Anterior cingulate cortex (tissue), 58 donors: ENCODE results near the gene MGP.

Source experiments
- DNase-seq, 58 donors: peaks; one replicate each; lab custom pipeline; 2025; lab: John Stamatoyannopoulos, UW

MGP gene

DNA sequence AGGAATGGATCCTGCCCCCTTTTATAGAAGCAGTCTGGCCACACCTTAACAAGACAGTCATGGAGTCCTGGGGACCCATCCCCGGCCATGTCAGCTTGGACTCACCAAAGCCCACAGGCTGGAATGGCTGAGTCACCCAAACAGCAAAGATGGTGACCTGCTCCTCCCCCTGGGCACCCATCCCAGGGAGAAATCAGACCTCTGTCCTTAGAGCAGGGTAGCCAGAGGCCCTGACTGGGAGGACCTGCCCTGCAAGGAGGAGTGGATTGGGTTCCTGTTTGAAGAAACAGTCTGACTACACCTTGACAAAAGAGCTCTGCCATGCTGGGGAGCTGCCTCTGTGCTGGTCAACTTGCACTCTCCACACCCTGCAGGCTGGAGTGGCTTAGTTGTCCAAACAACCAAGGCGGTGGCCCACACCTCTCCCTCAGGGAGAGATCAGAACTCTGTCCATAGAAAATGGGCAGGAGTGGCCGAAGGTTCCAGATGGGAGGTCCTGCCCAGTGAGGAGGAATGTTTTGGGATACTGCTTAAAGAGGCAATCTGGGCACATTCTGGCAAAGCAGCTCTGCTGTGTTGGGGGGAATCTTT is 16.6 kb downstream of the MGP start:
- no peak for DNase-seq

DNA sequence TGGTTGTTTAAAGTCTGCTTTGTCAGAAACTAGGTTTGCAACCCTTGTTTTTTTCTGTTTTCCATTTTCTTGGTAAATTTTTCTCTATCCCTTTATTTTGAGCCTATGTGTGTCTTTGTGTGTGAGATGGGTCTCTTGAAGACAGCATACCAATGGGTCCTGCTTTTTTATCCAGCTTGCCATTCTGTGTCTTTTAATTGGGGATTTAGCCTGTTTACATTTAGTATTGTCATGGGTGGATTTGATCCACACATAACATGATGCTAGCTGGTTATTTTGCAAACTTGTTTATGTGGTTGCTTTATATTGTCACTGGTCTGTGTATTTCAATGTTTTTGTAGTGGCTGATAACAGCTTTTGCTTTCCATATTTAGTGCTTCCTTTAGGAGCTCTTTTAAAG is 25.2 kb downstream of the MGP start:
- no peak for DNase-seq

GRCh38 chr12:14858513-14858912 is 27.1 kb downstream of the MGP start:
- DNase-seq: no peak

- no peak for DNase-seq
Observed at GRCh38 chr12:14854586-14855183, 31.0 kb downstream of the MGP start.

DNA sequence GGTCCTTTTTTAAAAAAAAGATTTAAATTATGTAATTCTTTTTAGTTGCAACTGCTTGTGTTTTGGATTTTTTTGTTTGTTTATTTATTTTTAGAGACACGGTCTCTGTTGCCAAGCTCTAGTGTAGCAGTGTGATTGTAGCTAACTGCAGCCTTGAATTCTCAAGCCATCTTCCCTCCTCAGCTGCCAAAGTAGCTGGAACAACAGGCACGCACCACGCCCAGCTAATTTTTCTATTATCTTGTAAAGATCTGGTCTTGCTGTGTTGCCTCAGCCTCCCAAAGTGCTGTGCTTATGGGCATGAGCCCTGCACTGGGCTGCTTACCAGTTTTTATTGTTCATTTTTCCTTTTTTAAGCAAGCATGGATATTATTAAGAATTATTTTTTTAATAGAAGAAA is 31.7 kb downstream of the MGP start:
- DNase-seq: no peak

DNA sequence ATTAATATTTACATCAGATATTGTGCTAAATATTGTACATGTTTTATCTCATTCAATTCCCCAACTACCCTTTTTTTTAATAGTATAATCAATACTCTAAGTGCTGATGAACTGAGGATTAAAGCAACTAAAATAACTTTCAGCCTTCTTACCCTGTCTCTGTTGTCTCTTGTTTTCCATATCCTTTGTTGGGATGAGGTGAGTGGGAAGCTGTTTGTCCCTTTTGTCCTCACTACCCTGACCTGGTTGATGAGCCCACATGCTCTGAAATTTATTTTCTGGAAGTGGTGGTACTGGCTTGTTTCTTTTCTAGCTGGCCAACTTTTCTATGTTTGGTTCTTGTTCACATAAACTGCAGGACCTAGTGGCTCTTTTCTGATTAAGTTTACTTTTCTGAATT is 32.8 kb downstream of the MGP start:
- DNase-seq: no peak

DNA sequence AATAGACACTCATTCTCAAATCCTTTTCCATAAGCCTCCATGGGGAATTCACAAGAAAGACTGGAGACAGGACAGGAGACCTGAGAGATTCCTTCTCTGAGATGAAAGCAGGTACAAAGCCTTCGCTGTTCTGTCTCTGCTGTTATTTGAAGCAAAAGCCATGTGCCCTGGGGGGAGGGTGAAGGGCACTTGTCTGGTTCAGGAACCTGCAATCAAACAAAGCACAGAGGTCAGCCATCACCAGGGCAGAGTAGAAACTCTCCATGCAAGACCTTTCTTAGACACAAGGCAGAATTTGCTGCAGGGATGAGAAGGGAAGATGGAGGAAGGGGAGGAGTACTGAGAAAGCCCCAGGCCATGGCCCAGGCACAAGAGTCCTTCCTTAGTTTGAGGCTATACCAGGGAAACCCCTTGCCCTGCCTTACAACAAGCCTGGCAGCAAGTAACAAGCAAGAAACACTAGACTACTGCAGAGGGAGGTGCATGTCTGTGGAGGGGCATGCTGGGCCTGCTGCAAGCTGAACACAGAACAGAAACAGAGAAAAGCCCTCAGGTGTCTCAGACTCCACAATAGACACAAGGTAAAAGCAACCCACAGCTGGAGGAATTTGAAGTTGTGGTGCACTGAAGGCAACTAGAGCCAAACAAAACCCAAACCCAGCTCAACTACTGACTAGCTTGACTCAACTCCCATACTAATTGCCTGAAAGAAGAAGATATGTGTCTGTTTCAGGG is 34.6 kb downstream of the MGP start:
- no peak for DNase-seq

DNA sequence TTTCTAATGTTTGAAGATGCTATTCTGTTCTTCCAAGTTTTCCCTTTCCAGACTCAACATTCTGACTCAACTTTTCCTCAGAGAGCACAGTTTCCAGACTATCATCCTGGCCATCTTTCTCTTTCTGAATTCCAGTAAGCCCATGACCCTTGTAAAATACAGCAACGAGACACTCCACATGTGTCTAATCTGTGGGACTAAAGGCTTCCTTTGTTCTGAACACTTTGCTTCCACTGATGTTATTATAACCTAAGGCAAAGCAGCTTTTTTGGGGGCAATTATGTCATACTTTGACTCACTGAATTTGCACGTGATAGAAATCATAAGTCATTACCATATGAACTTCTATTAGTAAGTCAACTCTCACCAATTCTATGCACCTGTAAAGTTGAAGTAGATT is 36.0 kb downstream of the MGP start:
- no peak for DNase-seq

DNA sequence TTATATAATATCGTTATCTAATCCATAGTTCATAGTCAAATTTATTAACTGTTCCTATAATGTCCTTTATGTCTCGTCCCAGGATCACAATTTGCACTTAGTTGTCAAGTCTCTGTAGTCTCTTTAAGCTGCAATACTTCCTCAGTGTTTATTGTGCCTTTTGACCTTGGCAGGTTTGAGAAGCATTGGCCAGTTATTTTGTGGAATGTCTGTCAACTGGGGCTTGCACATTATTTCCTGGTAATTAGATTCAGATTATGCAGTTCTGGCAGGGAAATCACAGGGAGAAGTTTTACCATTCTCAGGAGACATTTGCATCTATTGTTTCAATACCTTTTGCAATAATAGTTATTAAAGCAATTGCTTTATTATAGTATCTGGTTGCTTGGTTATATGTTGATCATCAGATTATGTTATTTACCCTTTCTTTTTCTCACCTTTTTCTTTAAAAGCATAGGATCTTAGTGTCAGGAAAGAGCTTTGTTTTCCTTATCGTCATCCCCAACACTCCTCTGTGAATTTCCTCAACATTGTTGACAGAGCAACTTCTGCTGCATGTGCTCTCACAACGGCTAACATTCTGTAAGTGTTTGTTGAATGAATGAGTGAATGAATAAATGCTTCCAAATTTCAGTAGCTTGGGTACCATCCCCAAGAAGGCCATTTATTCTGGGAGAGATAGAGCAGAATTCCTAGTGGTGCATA is 38.6 kb downstream of the MGP start:
- DNase-seq: no peak

DNA sequence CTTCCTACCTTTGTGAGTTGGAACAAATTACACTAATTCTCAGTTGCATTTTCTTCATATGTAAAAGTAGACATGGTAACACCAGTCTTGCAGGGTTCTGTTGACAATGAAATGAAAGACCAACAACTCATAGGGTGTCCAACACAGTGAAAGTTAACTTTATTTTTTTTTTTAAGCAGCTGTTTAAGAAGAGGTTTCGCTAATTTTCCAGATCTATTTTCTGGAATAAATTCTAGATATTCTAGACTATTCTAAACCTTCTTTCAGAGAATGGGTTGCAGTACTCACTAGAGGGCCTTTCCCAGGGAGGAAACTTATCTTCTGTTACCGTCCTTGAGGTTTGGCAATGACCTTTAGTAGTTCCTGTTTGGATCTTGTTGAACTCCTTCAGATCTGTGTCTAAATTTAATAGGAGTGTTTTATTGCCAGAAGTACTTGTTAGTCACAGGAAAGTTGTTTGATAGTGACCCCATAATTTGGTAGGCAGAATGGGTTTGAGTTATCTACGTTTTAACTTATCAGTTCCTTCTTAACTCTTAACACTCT is 39.5 kb downstream of the MGP start:
- no peak for DNase-seq

DNA sequence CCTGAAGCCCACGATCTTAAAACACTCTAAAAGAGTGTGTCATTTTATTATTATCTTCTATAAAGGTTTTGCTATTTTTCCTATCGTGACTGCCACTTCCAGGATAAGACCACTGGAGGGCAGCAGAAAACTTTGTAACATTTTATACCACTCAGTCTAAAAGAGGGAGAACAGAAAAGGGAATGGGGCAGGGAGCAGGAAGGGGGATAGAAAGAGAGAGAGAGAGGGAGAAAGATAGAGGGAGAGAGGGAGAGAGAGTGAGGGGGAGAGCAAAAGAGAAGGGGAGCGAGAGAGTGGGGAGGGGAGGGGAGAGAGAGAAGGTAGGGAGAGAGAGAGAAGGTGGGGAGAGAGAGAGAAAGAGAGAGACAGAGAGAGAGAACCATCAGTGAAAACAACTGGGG is 40.3 kb downstream of the MGP start:
- peak in 12 of 58 donors; percentile 0 to 51 (median 14) for DNase-seq

DNA sequence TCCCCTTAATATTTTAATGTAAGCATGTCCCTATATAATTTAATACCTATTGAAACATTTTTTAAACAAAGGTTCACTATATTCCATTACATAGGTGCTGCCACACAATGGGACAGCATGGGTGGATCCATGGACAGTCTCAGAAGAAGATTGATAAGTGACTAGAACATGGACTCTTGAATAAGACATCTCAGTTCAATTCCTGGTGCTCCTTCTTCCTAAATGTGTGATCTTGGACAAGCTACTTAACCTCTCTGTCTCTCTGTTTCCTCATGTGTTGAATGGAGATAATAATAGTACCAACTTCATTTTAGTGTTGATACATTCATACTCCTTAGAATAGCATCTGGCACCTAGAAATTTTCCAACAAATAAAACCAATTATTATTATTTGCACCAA is 41.3 kb downstream of the MGP start:
- DNase-seq: no peak

DNA sequence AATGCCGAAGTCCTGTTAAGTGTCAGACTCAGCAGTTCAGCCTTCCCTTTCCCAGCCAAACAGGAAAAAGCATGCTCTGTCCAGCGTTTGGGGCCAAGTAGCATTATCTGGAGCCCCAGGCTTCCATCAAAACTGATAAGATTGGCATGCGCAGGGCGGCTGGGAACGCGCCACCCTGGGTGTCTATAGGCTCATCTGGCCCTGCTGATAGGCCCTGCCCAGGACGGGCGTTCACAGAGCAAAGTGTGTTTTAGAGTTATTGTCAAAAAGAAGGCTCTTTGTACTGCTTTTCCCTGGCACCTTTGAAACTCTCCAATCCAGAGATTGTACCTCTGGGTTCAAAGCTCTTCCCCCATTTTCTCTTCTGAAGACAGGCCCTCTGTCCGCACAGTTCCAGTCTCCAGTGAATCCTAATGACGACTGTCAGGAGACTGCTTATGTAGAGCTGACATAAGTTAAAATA is 42.2 kb downstream of the MGP start, which contains the start of gene ART4:
Gene ART4 (minus strand): TSS at position 102 of the 463 bp plus-strand sequence. CDS start 413 bp downstream, outside the sequence.
- DNase-seq: no peak

- no peak for DNase-seq
Observed at GRCh38 chr12:14842315-14842714, 43.3 kb downstream of the MGP start.

DNA sequence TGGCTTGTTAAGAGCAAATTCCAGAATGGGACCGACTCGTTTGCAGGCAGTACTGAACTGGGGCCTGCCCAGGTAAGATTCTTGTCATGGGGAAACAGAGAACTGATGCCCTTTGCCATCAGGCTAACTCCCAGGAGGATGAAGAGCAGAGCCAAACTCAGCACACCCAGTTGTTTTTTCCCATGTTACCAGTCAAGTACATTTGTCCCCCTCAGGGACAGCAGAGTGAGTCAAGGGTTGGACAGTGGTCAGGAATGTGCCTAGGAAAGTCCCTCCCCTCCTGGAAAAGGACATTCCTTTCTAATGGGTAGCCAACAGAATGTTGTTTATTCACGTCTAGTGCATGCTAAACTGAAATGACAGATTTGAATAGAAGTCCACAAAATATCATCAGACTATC is 43.9 kb downstream of the MGP start:
- no peak for DNase-seq

GRCh38 chr12:14840616-14841015 is 45.0 kb downstream of the MGP start:
- no peak for DNase-seq

GRCh38 chr12:14839262-14839661 is 46.4 kb downstream of the MGP start:
- no peak for DNase-seq

GRCh38 chr12:14836336-14837210 is 49.1 kb downstream of the MGP start:
- DNase-seq: no peak

GRCh38 chr12:14834509-14834908 is 51.1 kb downstream of the MGP start:
- DNase-seq: no peak

GRCh38 chr12:14833952-14834351 is 51.7 kb downstream of the MGP start:
- DNase-seq: no peak
